Nephron progenitor cell (in vitro differentiated cells): ENCODE data around the gene RESF1.

Experiments
- DNase-seq: peaks from one replicate; pipeline ENCODE4 v3.0.0; 2021
- H3K27ac Mint-ChIP-seq: 2 replicates; pipeline ENCODE4 v1.8.0; 2021; ENCODE audit warnings: mild to moderate bottlenecking, moderate library complexity, mixed read lengths
- H3K27me3 Mint-ChIP-seq: 2 replicates; pipeline ENCODE4 v1.8.0; 2021; ENCODE audit warnings: mild to moderate bottlenecking, low read depth, mixed read lengths; ENCODE audit not compliant: poor library complexity
- H3K36me3 Mint-ChIP-seq: 2 replicates; pipeline ENCODE4 v1.8.0; 2021; ENCODE audit warnings: low read depth, mixed read lengths
- H3K4me1 Mint-ChIP-seq: 2 replicates; pipeline ENCODE4 v1.8.0; 2021; ENCODE audit warnings: mixed read lengths
- H3K4me3 Mint-ChIP-seq: 2 replicates; pipeline ENCODE4 v1.8.0; 2021; ENCODE audit warnings: mild to moderate bottlenecking, moderate library complexity, mixed read lengths
- H3K9me3 Mint-ChIP-seq: 2 replicates; pipeline ENCODE4 v1.8.0; 2021; ENCODE audit warnings: mild to moderate bottlenecking, moderate library complexity, mixed read lengths
- TF ChIP-seq, protein P1 (sequence below): fragments of 200-600 bp; sonication (generic); IDR thresholded peaks from 2 replicates; pipeline ENCODE4 v1.5.0; 2021; ENCODE audit warnings: antibody characterized with exemption

The RESF1 gene, protein sequence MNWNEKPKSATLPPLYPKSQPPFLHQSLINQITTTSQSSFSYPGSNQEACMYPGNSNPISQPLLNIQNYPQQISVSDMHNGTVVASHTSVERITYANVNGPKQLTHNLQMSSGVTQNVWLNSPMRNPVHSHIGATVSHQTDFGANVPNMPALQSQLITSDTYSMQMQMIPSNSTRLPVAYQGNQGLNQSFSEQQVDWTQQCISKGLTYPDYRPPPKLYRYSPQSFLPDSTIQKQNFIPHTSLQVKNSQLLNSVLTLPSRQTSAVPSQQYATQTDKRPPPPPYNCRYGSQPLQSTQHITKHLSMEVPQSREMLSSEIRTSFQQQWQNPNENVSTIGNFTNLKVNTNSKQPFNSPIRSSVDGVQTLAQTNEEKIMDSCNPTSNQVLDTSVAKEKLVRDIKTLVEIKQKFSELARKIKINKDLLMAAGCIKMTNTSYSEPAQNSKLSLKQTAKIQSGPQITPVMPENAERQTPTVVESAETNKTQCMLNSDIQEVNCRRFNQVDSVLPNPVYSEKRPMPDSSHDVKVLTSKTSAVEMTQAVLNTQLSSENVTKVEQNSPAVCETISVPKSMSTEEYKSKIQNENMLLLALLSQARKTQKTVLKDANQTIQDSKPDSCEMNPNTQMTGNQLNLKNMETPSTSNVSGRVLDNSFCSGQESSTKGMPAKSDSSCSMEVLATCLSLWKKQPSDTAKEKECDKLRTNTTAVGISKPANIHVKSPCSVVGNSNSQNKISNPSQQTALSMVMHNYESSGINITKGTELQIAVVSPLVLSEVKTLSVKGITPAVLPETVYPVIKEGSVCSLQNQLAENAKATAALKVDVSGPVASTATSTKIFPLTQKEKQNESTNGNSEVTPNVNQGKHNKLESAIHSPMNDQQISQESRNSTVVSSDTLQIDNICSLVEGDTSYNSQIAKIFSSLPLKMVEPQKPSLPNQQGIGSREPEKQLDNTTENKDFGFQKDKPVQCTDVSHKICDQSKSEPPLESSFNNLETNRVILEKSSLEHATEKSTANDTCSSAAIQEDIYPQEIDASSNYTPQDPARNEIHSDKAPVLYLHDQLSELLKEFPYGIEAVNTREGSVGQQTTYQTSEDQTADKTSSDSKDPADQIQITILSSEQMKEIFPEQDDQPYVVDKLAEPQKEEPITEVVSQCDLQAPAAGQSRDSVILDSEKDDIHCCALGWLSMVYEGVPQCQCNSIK (N-terminal part only)

DNA sequence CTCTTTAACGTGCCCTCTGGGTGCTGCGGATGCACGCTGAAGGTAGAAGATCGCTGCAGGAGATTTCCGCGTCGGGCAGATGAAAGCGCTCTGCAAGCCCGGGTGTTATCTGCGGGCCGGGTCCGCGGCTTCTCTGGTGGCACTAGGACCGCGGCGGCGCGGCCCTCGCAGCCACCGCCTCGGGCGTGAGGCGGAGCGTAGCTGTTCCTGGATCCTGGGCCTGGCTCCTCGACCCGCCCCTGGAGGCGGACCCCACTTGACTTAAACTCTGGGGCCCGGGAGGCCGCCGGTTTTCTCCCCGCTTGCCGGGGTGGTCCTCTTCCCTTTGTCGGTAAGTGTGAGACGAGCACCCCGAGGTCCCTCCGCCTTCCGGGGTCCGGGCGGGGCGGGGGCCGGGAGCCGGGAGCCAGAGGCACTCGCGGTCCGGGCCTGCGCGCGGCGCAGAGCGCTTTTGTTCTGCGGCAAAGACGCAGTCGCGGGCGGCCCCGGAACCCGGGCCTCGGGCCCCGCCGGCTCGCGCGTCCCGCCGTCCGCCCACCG is at the start of gene RESF1:
Gene RESF1 (plus strand): TSS at position 255 of the 540 bp plus-strand sequence. CDS start 21,541 bp downstream, outside the sequence.
- H3K27me3 Mint-ChIP-seq, result peaks cover 7% of the 10 kb centered on the region
- H3K27ac Mint-ChIP-seq, result peak within 1 kb of the TSS; percentile 94

DNA sequence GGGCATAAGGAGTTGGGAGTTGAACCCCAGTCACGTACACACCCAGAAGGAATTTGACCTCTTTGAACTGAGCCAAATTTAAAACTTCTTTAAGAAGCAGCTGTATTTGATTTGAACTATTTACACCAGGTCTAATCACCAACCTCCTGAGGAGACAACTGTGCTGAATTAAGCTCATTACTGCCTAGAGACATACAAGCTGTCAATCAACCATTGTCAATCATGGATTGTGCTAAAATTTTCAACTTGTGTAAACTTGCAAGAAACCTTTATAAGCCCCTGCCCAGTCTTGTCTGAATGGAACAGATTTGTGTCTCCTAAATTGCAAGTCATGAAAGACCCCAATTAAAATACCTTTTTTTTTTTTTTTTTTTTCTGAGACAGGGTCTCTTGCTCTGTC is 44.3 kb upstream of the RESF1 start:
- TF ChIP-seq, protein P1, sequence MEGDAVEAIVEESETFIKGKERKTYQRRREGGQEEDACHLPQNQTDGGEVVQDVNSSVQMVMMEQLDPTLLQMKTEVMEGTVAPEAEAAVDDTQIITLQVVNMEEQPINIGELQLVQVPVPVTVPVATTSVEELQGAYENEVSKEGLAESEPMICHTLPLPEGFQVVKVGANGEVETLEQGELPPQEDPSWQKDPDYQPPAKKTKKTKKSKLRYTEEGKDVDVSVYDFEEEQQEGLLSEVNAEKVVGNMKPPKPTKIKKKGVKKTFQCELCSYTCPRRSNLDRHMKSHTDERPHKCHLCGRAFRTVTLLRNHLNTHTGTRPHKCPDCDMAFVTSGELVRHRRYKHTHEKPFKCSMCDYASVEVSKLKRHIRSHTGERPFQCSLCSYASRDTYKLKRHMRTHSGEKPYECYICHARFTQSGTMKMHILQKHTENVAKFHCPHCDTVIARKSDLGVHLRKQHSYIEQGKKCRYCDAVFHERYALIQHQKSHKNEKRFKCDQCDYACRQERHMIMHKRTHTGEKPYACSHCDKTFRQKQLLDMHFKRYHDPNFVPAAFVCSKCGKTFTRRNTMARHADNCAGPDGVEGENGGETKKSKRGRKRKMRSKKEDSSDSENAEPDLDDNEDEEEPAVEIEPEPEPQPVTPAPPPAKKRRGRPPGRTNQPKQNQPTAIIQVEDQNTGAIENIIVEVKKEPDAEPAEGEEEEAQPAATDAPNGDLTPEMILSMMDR, result no peak
- Mint-ChIP-seq H3K4me3 (no peak overlapping the region), H3K27me3 (no peaks in the 10 kb centered on the region), H3K27ac (no peak overlapping the region), H3K36me3 (peaks cover 9% of the 10 kb centered on the region), H3K4me1 (no peaks in the 10 kb centered on the region), H3K9me3 (peaks cover 59% of the 10 kb centered on the region)
- no peak for DNase-seq

More for the DNA sequence above, at the start of gene RESF1:
- H3K4me3 Mint-ChIP-seq, result peak within 1 kb of the TSS; percentile 96
- TF ChIP-seq, protein P1, result no peak
- H3K9me3 Mint-ChIP-seq, result peaks cover 46% of the 10 kb centered on the region
- H3K4me1 Mint-ChIP-seq, result peaks cover 63% of the 10 kb centered on the region
- H3K36me3 Mint-ChIP-seq, result peaks cover 57% of the 10 kb centered on the region
- peak; percentile 83 for DNase-seq

DNA sequence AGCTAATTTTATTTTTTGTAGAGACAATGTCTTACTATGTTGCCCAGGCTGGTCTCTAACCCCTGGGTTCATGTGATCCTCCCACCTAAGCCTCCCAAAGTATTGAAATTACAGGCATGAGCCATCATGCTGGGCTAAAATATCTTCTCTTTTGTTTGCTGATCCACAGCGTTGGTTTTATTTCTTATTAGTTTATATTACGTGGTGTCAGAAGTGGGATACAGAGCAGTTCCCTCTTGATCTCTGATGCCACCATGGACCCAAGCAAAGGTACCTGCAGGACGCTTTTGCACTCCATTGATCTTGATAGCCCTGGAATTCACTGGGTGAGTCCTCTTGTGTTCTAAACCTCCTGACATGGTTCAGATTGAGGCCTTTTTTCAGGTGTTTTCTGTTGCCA is 43.8 kb upstream of the RESF1 start:
- peaks cover 8% of the 10 kb centered on the region for H3K36me3 Mint-ChIP-seq
- H3K4me1 Mint-ChIP-seq, result no peaks in the 10 kb centered on the region
- DNase-seq, result no peak
- TF ChIP-seq, protein P1, result no peak
- H3K27me3 Mint-ChIP-seq, result no peaks in the 10 kb centered on the region
- no peak overlapping the region for H3K27ac Mint-ChIP-seq
- H3K9me3 Mint-ChIP-seq, result peaks cover 56% of the 10 kb centered on the region
- H3K4me3 Mint-ChIP-seq, result no peak overlapping the region

DNA sequence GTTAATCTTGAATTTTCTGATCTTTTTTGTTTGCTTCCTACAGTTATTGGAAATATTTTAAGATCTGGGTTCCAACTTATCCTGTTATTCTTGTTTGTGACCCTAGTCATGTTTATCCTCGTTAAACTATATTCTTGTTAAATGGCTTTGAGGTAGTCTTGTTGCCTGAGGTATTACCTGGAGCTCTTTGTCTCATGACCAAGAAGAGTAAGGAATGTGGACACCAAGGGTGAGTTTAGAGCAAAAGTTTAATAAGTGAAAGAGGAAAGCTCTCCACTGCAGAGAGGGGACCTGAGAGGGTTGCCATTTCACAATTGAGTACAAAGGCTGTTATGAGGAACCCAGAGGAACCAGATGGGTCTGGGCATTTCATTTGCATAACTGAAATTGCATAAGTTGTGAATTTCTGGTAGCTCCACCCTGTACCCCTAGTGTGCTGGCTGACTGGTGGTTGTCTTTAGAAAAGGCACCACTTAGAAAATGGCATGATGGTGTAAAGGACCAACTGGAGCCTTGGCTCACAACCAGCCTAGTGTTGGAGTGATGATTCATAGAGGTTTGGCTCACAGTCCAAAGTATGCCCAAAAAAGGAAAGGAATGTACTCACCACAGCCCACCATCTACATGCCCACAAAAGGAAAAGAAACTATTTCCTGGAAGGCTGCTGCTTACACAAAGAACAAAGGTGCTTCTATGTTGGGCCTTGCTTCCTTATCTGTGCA is 36.7 kb upstream of the RESF1 start:
- TF ChIP-seq, protein P1, result no peak
- DNase-seq, result no peak
- Mint-ChIP-seq H3K9me3 (peaks cover 69% of the 10 kb centered on the region), H3K27ac (no peak overlapping the region), H3K27me3 (no peaks in the 10 kb centered on the region), H3K4me3 (no peak overlapping the region), H3K4me1 (no peaks in the 10 kb centered on the region), H3K36me3 (peaks cover 33% of the 10 kb centered on the region)

DNA sequence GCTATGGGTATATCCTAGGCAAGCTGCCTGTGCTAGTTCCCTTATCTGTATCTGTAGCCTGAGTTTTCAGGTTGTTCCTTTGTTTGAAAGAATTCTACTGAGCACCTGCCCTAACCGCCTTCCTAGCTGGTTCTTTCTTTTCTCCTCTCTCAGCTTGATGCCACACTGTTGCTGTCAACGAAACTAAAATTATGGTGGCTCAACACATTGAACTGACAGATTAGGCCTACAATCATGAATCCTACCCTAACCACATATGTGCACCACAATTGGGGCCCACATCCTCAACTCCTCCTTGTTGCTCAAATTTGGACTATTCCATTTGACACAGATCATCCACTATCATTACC is 36.2 kb upstream of the RESF1 start:
- Mint-ChIP-seq H3K36me3 (peaks cover 37% of the 10 kb centered on the region), H3K27ac (no peak overlapping the region), H3K4me1 (peaks cover 4% of the 10 kb centered on the region), H3K27me3 (no peaks in the 10 kb centered on the region), H3K9me3 (peaks cover 71% of the 10 kb centered on the region), H3K4me3 (no peak overlapping the region)
- DNase-seq, result no peak
- TF ChIP-seq, protein P1, result no peak
